KOPT-K1 (cell line): ENCODE measurements around the gene CSTF1.

Experiments
- H3K27ac ChIP-seq: fragments of 200-600 bp; sonication (generic); 2 replicates; pipeline ENCODE4 v1.5.1; 2016; ENCODE audit warnings: antibody characterized with exemption, mild to moderate bottlenecking, low read depth, low read length; ENCODE audit not compliant: poor library complexity, severe bottlenecking
- H3K36me3 ChIP-seq: fragments of 200-600 bp; sonication (generic); 2 replicates; pipeline ENCODE4 v1.5.1; 2017; ENCODE audit warnings: antibody characterized with exemption, mild to moderate bottlenecking, low read length, moderate library complexity; ENCODE audit not compliant: insufficient read depth
- H3K9me3 ChIP-seq: fragments of 200-600 bp; sonication (generic); 2 replicates; pipeline ENCODE4 v1.5.1; 2017; ENCODE audit warnings: antibody characterized with exemption, low read length, mild to moderate bottlenecking; ENCODE audit not compliant: insufficient read depth, poor library complexity, severe bottlenecking

CSTF1 gene

GRCh38 chr20:56440346-56441007, 48.0 kb downstream of the CSTF1 start:
- no peaks in the 10 kb centered on the region for H3K36me3 ChIP-seq
- H3K27ac ChIP-seq, result no peak overlapping the region
- no peaks in the 10 kb centered on the region for H3K9me3 ChIP-seq

GRCh38 chr20:56442389-56443365, 50.2 kb downstream of the CSTF1 start:
- Histone ChIP-seq H3K36me3 (no peaks in the 10 kb centered on the region), H3K27ac (no peak overlapping the region), H3K9me3 (no peaks in the 10 kb centered on the region)

- no peaks in the 10 kb centered on the region for H3K36me3 ChIP-seq
- no peak overlapping the region for H3K27ac ChIP-seq
- no peaks in the 10 kb centered on the region for H3K9me3 ChIP-seq
These were observed 51.5 kb downstream of the CSTF1 start for GRCh38 chr20:56443654-56444540.

- H3K36me3 ChIP-seq, result no peaks in the 10 kb centered on the region
- H3K27ac ChIP-seq, result no peak overlapping the region
- no peaks in the 10 kb centered on the region for H3K9me3 ChIP-seq
These were observed 52.7 kb downstream of the CSTF1 start for GRCh38 chr20:56445130-56445529.

- H3K27ac ChIP-seq, result no peak overlapping the region
- H3K9me3 ChIP-seq, result no peaks in the 10 kb centered on the region
- H3K36me3 ChIP-seq, result no peaks in the 10 kb centered on the region
These were observed 53.1 kb downstream of the CSTF1 start for GRCh38 chr20:56445540-56445939.

GRCh38 chr20:56447227-56447626, 54.8 kb downstream of the CSTF1 start:
- Histone ChIP-seq H3K27ac (no peak overlapping the region), H3K36me3 (no peaks in the 10 kb centered on the region), H3K9me3 (no peaks in the 10 kb centered on the region)

GRCh38 chr20:56449459-56449858, 57.0 kb downstream of the CSTF1 start:
- Histone ChIP-seq H3K9me3 (no peaks in the 10 kb centered on the region), H3K27ac (no peak overlapping the region), H3K36me3 (no peaks in the 10 kb centered on the region)

GRCh38 chr20:56451056-56451765, 58.8 kb downstream of the CSTF1 start:
- Histone ChIP-seq H3K9me3 (no peaks in the 10 kb centered on the region), H3K36me3 (no peaks in the 10 kb centered on the region), H3K27ac (no peak overlapping the region)

- no peaks in the 10 kb centered on the region for H3K9me3 ChIP-seq
- H3K27ac ChIP-seq, result no peak overlapping the region
- H3K36me3 ChIP-seq, result no peaks in the 10 kb centered on the region
These were observed 60.9 kb downstream of the CSTF1 start for GRCh38 chr20:56453352-56453751.

GRCh38 chr20:56454754-56455153, 62.3 kb downstream of the CSTF1 start:
- Histone ChIP-seq H3K9me3 (no peaks in the 10 kb centered on the region), H3K36me3 (no peaks in the 10 kb centered on the region), H3K27ac (no peak overlapping the region)
